Astrocyte (in vitro differentiated cells and primary cell): ENCODE measurements around the gene MCF2L.

Experiments
- EZH2 ChIP-seq: IDR thresholded peaks from 2 replicates; pipeline ENCODE4 v1.6.1; 2012; ENCODE audit warnings: mild to moderate bottlenecking, low read length, inconsistent platforms; ENCODE audit not compliant: insufficient read depth
- TF ChIP-seq, protein P1 (sequence below): IDR thresholded peaks from 2 replicates; pipeline ENCODE4 v1.5.1; 2011; ENCODE audit warnings: low read depth, mild to moderate bottlenecking, inconsistent platforms, low read length, moderate library complexity; ENCODE audit not compliant: insufficient read depth

- TF ChIP-seq, protein P1, sequence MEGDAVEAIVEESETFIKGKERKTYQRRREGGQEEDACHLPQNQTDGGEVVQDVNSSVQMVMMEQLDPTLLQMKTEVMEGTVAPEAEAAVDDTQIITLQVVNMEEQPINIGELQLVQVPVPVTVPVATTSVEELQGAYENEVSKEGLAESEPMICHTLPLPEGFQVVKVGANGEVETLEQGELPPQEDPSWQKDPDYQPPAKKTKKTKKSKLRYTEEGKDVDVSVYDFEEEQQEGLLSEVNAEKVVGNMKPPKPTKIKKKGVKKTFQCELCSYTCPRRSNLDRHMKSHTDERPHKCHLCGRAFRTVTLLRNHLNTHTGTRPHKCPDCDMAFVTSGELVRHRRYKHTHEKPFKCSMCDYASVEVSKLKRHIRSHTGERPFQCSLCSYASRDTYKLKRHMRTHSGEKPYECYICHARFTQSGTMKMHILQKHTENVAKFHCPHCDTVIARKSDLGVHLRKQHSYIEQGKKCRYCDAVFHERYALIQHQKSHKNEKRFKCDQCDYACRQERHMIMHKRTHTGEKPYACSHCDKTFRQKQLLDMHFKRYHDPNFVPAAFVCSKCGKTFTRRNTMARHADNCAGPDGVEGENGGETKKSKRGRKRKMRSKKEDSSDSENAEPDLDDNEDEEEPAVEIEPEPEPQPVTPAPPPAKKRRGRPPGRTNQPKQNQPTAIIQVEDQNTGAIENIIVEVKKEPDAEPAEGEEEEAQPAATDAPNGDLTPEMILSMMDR, result no peak
- TF ChIP-seq EZH2, result no peak
These were observed 107.8 kb downstream of the MCF2L start for GRCh38 chr13:113076681-113077401.
